Chondrocyte (in vitro differentiated cells): ENCODE measurements around the gene REEP3. TPM values are rescaled to one million over a fixed set of nuclear protein-coding genes. Genes with fewer than 3 reads are reported as not detected.

Experiments
- DNase-seq: peaks from one replicate; pipeline ENCODE4 v3.0.0; 2021; ENCODE audit warnings: mixed read lengths, low spot score
- H3K27ac Mint-ChIP-seq: one replicate; pipeline ENCODE4 v1.8.0; 2021; ENCODE audit warnings: mild to moderate bottlenecking, moderate library complexity, mixed read lengths; ENCODE audit not compliant: unreplicated experiment
- H3K27me3 Mint-ChIP-seq: 2 replicates; pipeline ENCODE4 v1.8.0; 2021; ENCODE audit warnings: low read depth, mixed read lengths
- H3K36me3 Mint-ChIP-seq: 2 replicates; pipeline ENCODE4 v1.8.0; 2021; ENCODE audit warnings: low read depth, mixed read lengths
- H3K4me1 Mint-ChIP-seq: 2 replicates; pipeline ENCODE4 v1.8.0; 2021; ENCODE audit warnings: low read depth, mild to moderate bottlenecking, mixed read lengths
- H3K4me3 Mint-ChIP-seq: one replicate; pipeline ENCODE4 v1.8.0; 2021; ENCODE audit warnings: mild to moderate bottlenecking, moderate library complexity, mixed read lengths; ENCODE audit not compliant: unreplicated experiment
- H3K9me3 Mint-ChIP-seq: 2 replicates; pipeline ENCODE4 v1.8.0; 2021; ENCODE audit warnings: low read depth, mixed read lengths
- total RNA-seq: library from RNA; stranded (reverse); gene quantifications from 3 replicates; pipeline ENCODE4 v1.2.1, GENCODE V29; 2021
- TF ChIP-seq, protein P1 (sequence below): fragments of 200-600 bp; sonication (generic); IDR thresholded peaks from 2 replicates; pipeline ENCODE4 v1.5.0; 2021; ENCODE audit warnings: antibody characterized with exemption, mild to moderate bottlenecking, moderate library complexity

The REEP3 gene
- total RNA-seq, 1 donor from 2014 or later: 80.6 TPM

DNA sequence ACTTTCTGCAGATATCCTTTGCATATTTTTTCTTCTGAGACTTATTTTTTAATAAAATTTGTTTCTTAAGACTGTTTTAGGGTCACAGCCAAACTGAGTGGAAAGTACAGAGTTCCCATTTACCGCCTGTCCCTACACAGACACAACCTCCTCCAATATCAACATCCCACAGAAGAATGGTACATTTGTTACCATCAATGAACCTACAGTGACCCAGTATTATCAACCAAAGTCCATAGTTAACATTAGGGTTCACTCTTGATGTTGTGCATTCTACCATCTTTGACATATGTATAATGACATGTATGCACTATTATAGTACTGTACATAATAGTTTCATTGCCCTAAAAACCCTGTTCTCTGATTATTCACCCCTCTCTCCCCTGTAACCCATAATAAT, 14.6 kb upstream of the REEP3 start:
- H3K27me3 Mint-ChIP-seq: no peaks in the 10 kb centered on the region
- TF ChIP-seq, protein P1, sequence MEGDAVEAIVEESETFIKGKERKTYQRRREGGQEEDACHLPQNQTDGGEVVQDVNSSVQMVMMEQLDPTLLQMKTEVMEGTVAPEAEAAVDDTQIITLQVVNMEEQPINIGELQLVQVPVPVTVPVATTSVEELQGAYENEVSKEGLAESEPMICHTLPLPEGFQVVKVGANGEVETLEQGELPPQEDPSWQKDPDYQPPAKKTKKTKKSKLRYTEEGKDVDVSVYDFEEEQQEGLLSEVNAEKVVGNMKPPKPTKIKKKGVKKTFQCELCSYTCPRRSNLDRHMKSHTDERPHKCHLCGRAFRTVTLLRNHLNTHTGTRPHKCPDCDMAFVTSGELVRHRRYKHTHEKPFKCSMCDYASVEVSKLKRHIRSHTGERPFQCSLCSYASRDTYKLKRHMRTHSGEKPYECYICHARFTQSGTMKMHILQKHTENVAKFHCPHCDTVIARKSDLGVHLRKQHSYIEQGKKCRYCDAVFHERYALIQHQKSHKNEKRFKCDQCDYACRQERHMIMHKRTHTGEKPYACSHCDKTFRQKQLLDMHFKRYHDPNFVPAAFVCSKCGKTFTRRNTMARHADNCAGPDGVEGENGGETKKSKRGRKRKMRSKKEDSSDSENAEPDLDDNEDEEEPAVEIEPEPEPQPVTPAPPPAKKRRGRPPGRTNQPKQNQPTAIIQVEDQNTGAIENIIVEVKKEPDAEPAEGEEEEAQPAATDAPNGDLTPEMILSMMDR: no peak
- peaks cover 3% of the 10 kb centered on the region for H3K36me3 Mint-ChIP-seq
- H3K4me3 Mint-ChIP-seq: no peak overlapping the region
- H3K4me1 Mint-ChIP-seq: peaks cover 30% of the 10 kb centered on the region
- H3K9me3 Mint-ChIP-seq: peaks cover 9% of the 10 kb centered on the region
- no peak overlapping the region for H3K27ac Mint-ChIP-seq
- DNase-seq: no peak

DNA sequence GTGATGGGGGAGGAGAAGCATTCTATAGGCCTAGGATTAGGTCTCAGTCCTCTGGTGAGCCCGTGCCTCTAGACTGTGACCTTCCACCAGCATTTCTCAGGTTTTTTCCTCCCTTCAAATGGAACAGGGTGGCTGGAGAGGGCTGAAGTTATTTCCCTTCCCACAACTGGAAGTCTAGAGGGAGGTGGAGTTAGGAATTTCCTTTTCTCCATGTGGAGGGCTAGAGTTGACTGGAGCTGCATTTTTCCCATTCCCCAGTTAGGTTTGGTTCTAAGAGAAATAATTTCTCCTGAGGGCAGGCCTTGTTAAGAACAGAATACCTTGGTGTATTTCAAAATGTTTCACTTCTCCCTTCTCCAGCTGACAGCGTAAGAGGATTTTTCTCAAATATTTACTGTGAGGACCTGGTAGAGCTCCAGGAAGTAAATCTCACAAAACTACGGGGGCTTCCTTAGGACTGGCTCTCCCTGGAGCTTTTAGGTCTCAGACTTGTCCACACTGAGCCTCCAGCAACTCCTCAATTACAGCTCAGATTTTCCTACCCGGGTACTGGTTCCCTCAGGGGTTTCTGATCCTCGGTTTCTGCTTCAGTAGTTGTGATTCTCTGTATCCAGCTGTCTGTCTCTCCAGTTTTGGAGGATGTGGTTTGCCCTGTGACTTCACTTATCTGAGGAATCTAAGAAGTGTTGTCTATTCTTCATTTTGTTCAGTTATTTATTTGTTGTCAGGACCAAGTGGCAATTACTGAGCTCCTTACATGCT, 6.0 kb upstream of the REEP3 start:
- Mint-ChIP-seq H3K27ac (peak overlapping the region; percentile 95), H3K27me3 (no peaks in the 10 kb centered on the region), H3K9me3 (peaks cover 32% of the 10 kb centered on the region), H3K4me1 (peaks cover 84% of the 10 kb centered on the region), H3K36me3 (peaks cover 7% of the 10 kb centered on the region), H3K4me3 (peak overlapping the region; percentile 24)
- no peak for DNase-seq
- TF ChIP-seq, protein P1: no peak

DNA sequence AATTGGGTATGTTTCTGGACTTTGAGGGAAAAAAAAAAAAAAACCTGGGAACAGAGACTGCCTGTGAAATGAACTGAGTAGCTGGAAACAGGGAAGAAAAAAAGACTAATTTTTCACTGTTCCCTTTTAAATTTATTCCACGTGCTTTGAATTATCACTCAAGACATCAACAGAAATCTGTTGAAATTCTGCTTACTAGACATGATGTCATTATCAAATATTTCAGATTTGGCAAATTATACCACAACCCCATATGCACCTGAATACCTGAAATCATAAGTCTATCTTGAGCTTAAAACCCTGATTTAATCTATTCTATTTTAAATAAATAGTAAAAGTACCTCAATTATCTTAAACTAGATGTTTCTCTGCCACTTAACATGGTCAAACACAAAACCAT, 5.0 kb upstream of the REEP3 start:
- H3K36me3 Mint-ChIP-seq: peaks cover 7% of the 10 kb centered on the region
- peaks cover 29% of the 10 kb centered on the region for H3K9me3 Mint-ChIP-seq
- H3K4me1 Mint-ChIP-seq: peaks cover 87% of the 10 kb centered on the region
- peak overlapping the region; percentile 95 for H3K27ac Mint-ChIP-seq
- H3K4me3 Mint-ChIP-seq: no peak overlapping the region
- no peaks in the 10 kb centered on the region for H3K27me3 Mint-ChIP-seq
- DNase-seq: no peak
- TF ChIP-seq, protein P1: no peak

- DNase-seq: no peak
- H3K9me3 Mint-ChIP-seq: peaks cover 16% of the 10 kb centered on the region
- H3K4me3 Mint-ChIP-seq: no peak overlapping the region
- H3K4me1 Mint-ChIP-seq: peaks cover 84% of the 10 kb centered on the region
- H3K27ac Mint-ChIP-seq: peak overlapping the region; percentile 89
- peaks cover 6% of the 10 kb centered on the region for H3K36me3 Mint-ChIP-seq
- no peaks in the 10 kb centered on the region for H3K27me3 Mint-ChIP-seq
- TF ChIP-seq, protein P1: no peak
Measured at GRCh38 chr10:63518690-63519288, 2.4 kb upstream of the REEP3 start.

GRCh38 chr10:63521416-63522276, 445 bp downstream of the REEP3 start:
- Mint-ChIP-seq H3K4me3 (peak overlapping the region; percentile 84), H3K27ac (peak overlapping the region; percentile 94), H3K9me3 (peaks cover 9% of the 10 kb centered on the region), H3K27me3 (no peaks in the 10 kb centered on the region), H3K4me1 (peaks cover 66% of the 10 kb centered on the region), H3K36me3 (peaks cover 6% of the 10 kb centered on the region)
- DNase-seq: no peak
- TF ChIP-seq, protein P1: no peak
